Brain microvascular endothelial cell (primary cell): ENCODE results near the gene TMED4.

Source experiments
- DNase-seq: peaks from one replicate; pipeline ENCODE4 v3.0.0-alpha.2; 2020
- H3K27ac ChIP-seq: fragments of 250-450 bp; sonication (Bioruptor Pico); 2 replicates; pipeline ENCODE4 v1.5.1; 2020; ENCODE audit warnings: mild to moderate bottlenecking, moderate library complexity
- H3K27me3 ChIP-seq: fragments of 250-450 bp; sonication (Bioruptor Pico); replicated peaks from 2 replicates; pipeline ENCODE4 v1.5.1; 2020; ENCODE audit warnings: mild to moderate bottlenecking
- H3K36me3 ChIP-seq: fragments of 250-450 bp; sonication (Bioruptor Pico); replicated peaks from 2 replicates; pipeline ENCODE4 v1.5.1; 2020; ENCODE audit warnings: mild to moderate bottlenecking
- H3K4me3 ChIP-seq: 2 replicates; pipeline ENCODE4 v1.5.1; 2011; ENCODE audit warnings: low read depth, mild to moderate bottlenecking, control low read depth, low read length, moderate library complexity
- CTCF ChIP-seq: IDR thresholded peaks from 2 replicates; pipeline ENCODE4 v1.5.1; 2011; ENCODE audit warnings: low read depth, mild to moderate bottlenecking, moderate library complexity, low read length, control low read depth, inconsistent platforms; ENCODE audit errors: missing control alignments
- in situ Hi-C: cut with HindIII; loops from 2 replicates; pipeline ENCODE4 v1.10.0; 2017; ENCODE audit warnings: low sequenced_read_pairs, low pct_ligation_motif_present

Gene TMED4

GRCh38 chr7:44575054-44575453 lies 7.0 kb downstream of the TMED4 start:
- H3K27ac ChIP-seq: no peak overlapping the region
- in situ Hi-C loops: no loop called here
- peaks cover 44% of the 10 kb centered on the region for H3K36me3 ChIP-seq
- no peak overlapping the region for H3K4me3 ChIP-seq
- no peaks in the 10 kb centered on the region for H3K27me3 ChIP-seq
- TF ChIP-seq CTCF: no peak
- no peak for DNase-seq

GRCh38 chr7:44574287-44574872 lies 7.7 kb downstream of the TMED4 start:
- H3K27ac ChIP-seq: peak overlapping the region; percentile 54
- peak overlapping the region; percentile 96 for H3K4me3 ChIP-seq
- no peaks in the 10 kb centered on the region for H3K27me3 ChIP-seq
- DNase-seq: no peak
- TF ChIP-seq CTCF: no peak
- peaks cover 48% of the 10 kb centered on the region for H3K36me3 ChIP-seq
- in situ Hi-C loops: no loop called here

GRCh38 chr7:44573464-44574286 lies 8.4 kb downstream of the TMED4 start, which contains the start of gene DDX56:
DDX56 (minus strand) TSS chr7:44573908; CDS start chr7:44573895, 13 bp downstream.
- Histone ChIP-seq H3K27ac (peak within 1 kb of the TSS; percentile 54), H3K27me3 (no peaks in the 10 kb centered on the region), H3K36me3 (peaks cover 51% of the 10 kb centered on the region), H3K4me3 (peak within 1 kb of the TSS; percentile 96)
- in situ Hi-C loops: no loop called here
- DNase-seq: peak; percentile 92
- no peak for TF ChIP-seq CTCF

GRCh38 chr7:44572771-44573170 lies 9.3 kb downstream of the TMED4 start:
- in situ Hi-C loops: no loop called here
- no peak for DNase-seq
- no peak for TF ChIP-seq CTCF
- H3K4me3 ChIP-seq: peak overlapping the region; percentile 96
- peaks cover 55% of the 10 kb centered on the region for H3K36me3 ChIP-seq
- H3K27me3 ChIP-seq: no peaks in the 10 kb centered on the region
- H3K27ac ChIP-seq: peak overlapping the region; percentile 54

- no peak for TF ChIP-seq CTCF
- Histone ChIP-seq H3K4me3 (no peak overlapping the region), H3K36me3 (peaks cover 70% of the 10 kb centered on the region), H3K27ac (no peak overlapping the region), H3K27me3 (no peaks in the 10 kb centered on the region)
- DNase-seq: no peak
- in situ Hi-C loops: no loop called here
These were observed 12.1 kb downstream of the TMED4 start for GRCh38 chr7:44569959-44570358.
